Limb (tissue), 2 donors: Measurements from ENCODE around the gene TBC1D10B.
A peak's percentile ranks its signal among the peaks of the same experiment; 100 is the strongest.

Experiments
- DNase-seq, 2 donors: peaks; one replicate each; pipeline ENCODE4 v3.0.0-alpha.2; 2016; ENCODE audit errors: extremely low spot score in 2 of 2

TBC1D10B gene

GRCh38 chr16:30370456-30371247 is at the start of gene TBC1D10B:
TBC1D10B (minus strand) TSS chr16:30370494; CDS start chr16:30370183, 311 bp downstream.
- DNase-seq = peak; percentile 100

- no peak for DNase-seq
Measured at GRCh38 chr16:30418350-30419181, 48.3 kb upstream of the TBC1D10B start.

GRCh38 chr16:30417529-30418349 is 47.4 kb upstream of the TBC1D10B start:
- peak; percentile 86 to 91 for DNase-seq

- DNase-seq = no peak
Measured at GRCh38 chr16:30416624-30417528, 46.6 kb upstream of the TBC1D10B start.

GRCh38 chr16:30416047-30416603 is 45.8 kb upstream of the TBC1D10B start:
- no peak for DNase-seq

GRCh38 chr16:30414159-30414558 is 43.9 kb upstream of the TBC1D10B start:
- DNase-seq = no peak

- DNase-seq = no peak
Measured at GRCh38 chr16:30413112-30413806, 43.0 kb upstream of the TBC1D10B start.

GRCh38 chr16:30409125-30410060 is 39.1 kb upstream of the TBC1D10B start:
- DNase-seq = peak; percentile 82 to 95

GRCh38 chr16:30407804-30408534 is 37.7 kb upstream of the TBC1D10B start:
- no peak for DNase-seq

- peak; percentile 93 to 95 for DNase-seq
Measured at GRCh38 chr16:30407102-30407803, 37.0 kb upstream of the TBC1D10B start, which contains the start of gene ZNF771. ZNF771 (plus strand) TSS chr16:30407606; CDS start chr16:30408054, 448 bp downstream.

- DNase-seq = no peak
Measured at GRCh38 chr16:30406795-30407101, 36.5 kb upstream of the TBC1D10B start.

- no peak for DNase-seq
Measured at GRCh38 chr16:30401768-30402425, 31.6 kb upstream of the TBC1D10B start.

GRCh38 chr16:30399435-30400186 is 29.3 kb upstream of the TBC1D10B start:
- no peak for DNase-seq

- no peak for DNase-seq
Measured at GRCh38 chr16:30398661-30399434, 28.6 kb upstream of the TBC1D10B start.
